HUES48 (cell line): ENCODE measurements around the gene ZNF391.
"Not testable (repeated sequence)": the region's sequence is repeated elsewhere in the genome, so short reads cannot be mapped to it uniquely, and the experiment has no call there.

Experiments
- H3K27ac ChIP-seq: one replicate; pipeline ENCODE4 v1.7.0; 2013; ENCODE audit warnings: low read depth, low read length, inconsistent platforms
- H3K27me3 ChIP-seq: 2 replicates; pipeline ENCODE4 v1.6.1; 2013; ENCODE audit warnings: mild to moderate bottlenecking, low read length; ENCODE audit not compliant: control insufficient read depth, insufficient read depth
- H3K36me3 ChIP-seq: 2 replicates; pipeline ENCODE4 v1.6.1; 2013; ENCODE audit warnings: low read length; ENCODE audit not compliant: control insufficient read depth, insufficient read depth
- H3K4me1 ChIP-seq: 2 replicates; pipeline ENCODE4 v1.6.1; 2013; ENCODE audit warnings: mild to moderate bottlenecking, low read length; ENCODE audit not compliant: control insufficient read depth, insufficient read depth
- H3K4me3 ChIP-seq: 2 replicates; pipeline ENCODE4 v1.5.1; 2013; ENCODE audit warnings: mild to moderate bottlenecking, low read depth, low read length
- H3K9ac ChIP-seq: 2 replicates; pipeline ENCODE4 v1.6.1; 2013; ENCODE audit warnings: mild to moderate bottlenecking, low read depth, low read length, moderate library complexity
- H3K9me3 ChIP-seq: 2 replicates; pipeline ENCODE4 v1.6.1; 2013; ENCODE audit warnings: low read length; ENCODE audit not compliant: control insufficient read depth, insufficient read depth

The ZNF391 gene

GRCh38 chr6:27388293-27389197, at the start of gene ZNF391:
TSS of gene ZNF391 (plus strand) at chr6:27388759. CDS start at chr6:27400371, 11,612 bp downstream.
- Histone ChIP-seq H3K9ac (peak within 1 kb of the TSS; percentile 33), H3K9me3 (peaks cover 6% of the 10 kb centered on the region; the same call in 1 of the 2 replicates), H3K4me1 (peaks cover 3% of the 10 kb centered on the region; the same call in 1 of the 2 replicates), H3K4me3 (peak within 1 kb of the TSS; percentile 72), H3K27me3 (no peaks in the 10 kb centered on the region), H3K36me3 (no peaks in the 10 kb centered on the region), H3K27ac (peak within 1 kb of the TSS; percentile 86)

DNA sequence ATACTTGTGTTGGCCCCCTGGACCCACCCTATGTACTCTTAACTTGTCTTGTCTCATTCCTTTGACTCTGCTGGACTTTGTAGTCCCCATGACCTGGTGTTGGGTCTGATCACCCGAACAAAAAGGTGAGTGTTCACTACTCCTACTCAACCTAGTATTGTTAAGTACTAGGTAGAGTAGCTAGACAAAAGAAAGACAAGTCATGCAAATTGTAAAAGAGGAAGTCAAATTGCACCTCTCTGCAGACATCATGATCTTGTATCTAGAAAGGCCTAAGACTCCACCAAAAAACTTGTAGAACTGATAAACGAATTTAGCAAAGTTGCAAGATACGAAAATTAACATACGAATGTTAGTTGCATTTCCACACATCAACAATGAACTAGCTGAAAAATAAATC, 35.7 kb upstream of the ZNF391 start:
- Histone ChIP-seq H3K27ac (no peak overlapping the region), H3K9me3 (peaks cover 12% of the 10 kb centered on the region; the same call in 1 of the 2 replicates), H3K36me3 (no peaks in the 10 kb centered on the region), H3K27me3 (no peaks in the 10 kb centered on the region), H3K9ac (no peak overlapping the region), H3K4me1 (no peaks in the 10 kb centered on the region), H3K4me3 (no peak overlapping the region)

DNA sequence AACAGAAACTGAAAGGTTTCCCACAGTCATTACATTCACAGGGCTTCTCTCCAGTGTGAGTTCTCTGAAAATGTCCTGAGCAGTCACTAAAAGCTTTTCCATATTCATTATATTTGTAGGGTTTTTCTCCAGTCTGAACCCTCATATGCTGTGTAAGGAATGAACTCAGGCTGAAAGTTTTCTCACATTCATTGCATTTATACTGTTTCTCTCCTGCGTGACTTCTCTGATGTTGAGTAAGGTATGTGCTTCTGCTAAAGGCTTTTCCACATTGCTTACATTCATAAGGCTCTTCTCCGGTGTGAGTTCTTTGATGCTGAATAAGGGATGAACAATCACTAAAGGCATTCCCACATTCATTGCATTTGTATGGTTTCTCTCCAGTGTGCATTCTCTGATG, 29.8 kb upstream of the ZNF391 start:
- H3K27me3 ChIP-seq, result no peaks in the 10 kb centered on the region
- H3K4me1 ChIP-seq, result no peaks in the 10 kb centered on the region
- peaks cover 13% of the 10 kb centered on the region for H3K36me3 ChIP-seq
- H3K27ac ChIP-seq, result no peak overlapping the region
- H3K9me3 ChIP-seq, result peaks cover 37% of the 10 kb centered on the region
- no peak overlapping the region for H3K9ac ChIP-seq
- no peak overlapping the region for H3K4me3 ChIP-seq

GRCh38 chr6:27359231-27359630, 29.3 kb upstream of the ZNF391 start:
- no peak overlapping the region for H3K4me3 ChIP-seq
- H3K9ac ChIP-seq, result no peak overlapping the region
- H3K4me1 ChIP-seq, result no peaks in the 10 kb centered on the region
- H3K9me3 ChIP-seq, result peaks cover 37% of the 10 kb centered on the region
- no peaks in the 10 kb centered on the region for H3K27me3 ChIP-seq
- H3K36me3 ChIP-seq, result peaks cover 13% of the 10 kb centered on the region
- no peak overlapping the region for H3K27ac ChIP-seq

DNA sequence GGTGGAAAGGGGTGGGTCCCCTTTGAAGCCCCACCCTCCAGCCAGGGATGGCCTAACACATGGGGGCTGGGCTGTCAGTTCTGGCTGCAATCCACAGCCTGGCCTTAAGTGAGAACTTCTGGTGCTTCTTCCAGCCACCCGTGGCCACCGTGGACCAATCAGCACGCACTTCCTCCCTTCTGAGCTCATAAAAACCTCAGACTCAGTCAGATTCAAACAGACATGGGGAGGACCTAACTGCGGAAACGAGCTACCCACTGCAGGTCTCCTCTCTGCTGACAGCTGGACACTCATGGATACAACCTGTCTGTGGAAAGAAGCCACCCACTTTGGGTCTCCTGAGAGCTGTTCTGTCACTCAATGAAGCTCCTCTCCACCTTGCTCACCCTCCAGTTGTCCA, 20.4 kb upstream of the ZNF391 start:
- Histone ChIP-seq H3K4me1 (no peaks in the 10 kb centered on the region), H3K27ac (no peak overlapping the region), H3K4me3 (no peak overlapping the region), H3K27me3 (no peaks in the 10 kb centered on the region), H3K9ac (no peak overlapping the region), H3K9me3 (no peaks in the 10 kb centered on the region; the same call in 1 of the 2 replicates), H3K36me3 (no peaks in the 10 kb centered on the region)

GRCh38 chr6:27370391-27370790, 18.2 kb upstream of the ZNF391 start:
- H3K27me3 ChIP-seq, result no peaks in the 10 kb centered on the region
- H3K4me3 ChIP-seq, result no peak overlapping the region
- H3K9ac ChIP-seq, result no peak overlapping the region
- H3K4me1 ChIP-seq, result peaks cover 12% of the 10 kb centered on the region
- no peak overlapping the region for H3K27ac ChIP-seq
- no peaks in the 10 kb centered on the region for H3K36me3 ChIP-seq
- no peaks in the 10 kb centered on the region for H3K9me3 ChIP-seq

GRCh38 chr6:27374824-27375612, 13.5 kb upstream of the ZNF391 start:
- H3K9me3 ChIP-seq, result no peaks in the 10 kb centered on the region
- H3K27ac ChIP-seq, result no peak overlapping the region
- H3K27me3 ChIP-seq, result no peaks in the 10 kb centered on the region
- peak overlapping the region; percentile 89 for H3K4me3 ChIP-seq
- H3K9ac ChIP-seq, result 0 out of 2 replicates have a peak overlapping the region, but pooled peaks have one; percentile 4
- peaks cover 56% of the 10 kb centered on the region for H3K4me1 ChIP-seq
- H3K36me3 ChIP-seq, result no peaks in the 10 kb centered on the region

GRCh38 chr6:27375613-27376079, 12.9 kb upstream of the ZNF391 start:
- Histone ChIP-seq H3K9me3 (no peaks in the 10 kb centered on the region), H3K4me1 (peaks cover 57% of the 10 kb centered on the region), H3K4me3 (peak overlapping the region; percentile 89), H3K36me3 (no peaks in the 10 kb centered on the region), H3K27ac (no peak overlapping the region), H3K9ac (no peak overlapping the region), H3K27me3 (no peaks in the 10 kb centered on the region)

DNA sequence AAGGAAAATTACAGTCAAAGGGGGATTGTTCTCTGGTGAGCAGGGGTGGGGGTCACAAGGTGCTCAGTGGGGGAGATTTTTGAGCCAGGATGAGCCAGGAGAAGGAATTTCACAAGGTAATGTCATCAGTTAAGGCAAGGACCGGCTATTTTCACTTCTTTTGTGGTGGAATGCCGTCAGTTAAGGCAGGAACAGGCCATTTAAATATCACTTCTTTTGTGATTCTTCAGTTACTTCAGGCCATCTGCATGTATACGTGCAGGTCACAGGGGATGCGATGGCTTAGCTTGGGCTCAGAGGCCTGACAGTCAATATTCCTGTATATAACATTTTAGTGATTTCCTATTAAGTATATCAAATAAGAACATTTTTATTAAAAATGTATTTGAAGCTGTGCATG, 10.2 kb upstream of the ZNF391 start:
- H3K9me3 ChIP-seq, H3K27me3 ChIP-seq, H3K9ac ChIP-seq, H3K36me3 ChIP-seq, H3K4me3 ChIP-seq: not testable (repeated sequence)
- Histone ChIP-seq H3K4me1 (peaks cover 57% of the 10 kb centered on the region), H3K27ac (peak overlapping the region; percentile 55)

GRCh38 chr6:27381001-27381400, 7.6 kb upstream of the ZNF391 start:
- not testable (repeated sequence) for H3K27me3 ChIP-seq

DNA sequence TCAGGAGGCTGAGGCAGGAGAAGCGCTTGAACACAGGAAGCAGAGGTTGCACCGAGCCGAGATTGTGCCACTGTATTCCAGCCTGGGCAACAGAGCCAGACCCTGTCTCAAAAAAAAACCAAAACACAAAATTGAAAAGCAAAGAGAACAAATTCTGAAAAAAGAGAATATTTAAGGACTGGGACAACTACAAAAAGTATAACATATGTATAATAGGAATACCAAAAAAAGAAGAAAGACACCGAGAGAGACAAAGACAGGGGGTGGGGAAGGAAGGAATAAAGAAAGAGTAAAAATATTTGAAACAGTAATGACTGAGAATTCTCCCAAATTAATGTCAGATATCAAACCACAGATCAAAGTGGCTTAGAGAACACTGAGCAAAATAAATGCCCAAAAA, 5.5 kb upstream of the ZNF391 start:
- H3K27me3 ChIP-seq, result no peaks in the 10 kb centered on the region
- H3K4me3 ChIP-seq, result no peak overlapping the region
- H3K9ac ChIP-seq, result no peak overlapping the region

More at GRCh38 chr6:27381001-27381400, 7.6 kb upstream of the ZNF391 start:
- H3K36me3 ChIP-seq, H3K9ac ChIP-seq, H3K9me3 ChIP-seq, H3K4me3 ChIP-seq, H3K27ac ChIP-seq: not testable (repeated sequence)
- H3K4me1 ChIP-seq, result peaks cover 39% of the 10 kb centered on the region

More for the DNA sequence above, 5.5 kb upstream of the ZNF391 start:
- Histone ChIP-seq H3K9me3 (peaks cover 2% of the 10 kb centered on the region; the same call in 1 of the 2 replicates), H3K4me1 (peaks cover 20% of the 10 kb centered on the region), H3K36me3 (no peaks in the 10 kb centered on the region), H3K27ac (no peak overlapping the region)
